ENCODE data around the gene CEACAM1. TPM values are rescaled to one million over a fixed set of nuclear protein-coding genes. Genes with fewer than 3 reads are reported as not detected.

CEACAM1 gene
- total and polyA plus RNA-seq, 2 of the 13 experiments (the other 11 are each of a cell fraction or from before 2014, with no cell fraction given): 13.5 to 332 TPM

DNA sequence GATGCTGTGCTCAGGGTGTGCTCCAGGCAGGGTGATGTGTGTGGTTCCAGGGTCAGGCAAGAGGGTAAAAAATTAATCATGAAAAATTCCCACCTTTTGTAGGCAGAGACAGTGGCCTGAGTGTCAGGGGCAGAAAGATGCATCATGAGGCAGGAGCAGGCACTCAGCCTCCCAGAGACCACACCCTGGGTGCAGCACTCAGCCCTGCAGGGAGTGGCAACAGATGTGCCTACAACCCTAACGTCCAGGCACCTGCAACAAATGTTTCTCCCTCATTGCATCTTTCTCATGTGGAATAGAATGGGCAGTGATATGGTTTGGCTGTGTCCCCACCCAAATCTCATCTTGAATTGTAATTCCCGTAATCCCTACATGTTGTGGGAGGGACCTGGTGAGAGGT lies 19.6 kb upstream of the CEACAM1 start:
- CTCF ChIA-PET (ENCODE audit: low intra/inter-chr PET ratio, low total read pairs): no interaction called here

DNA sequence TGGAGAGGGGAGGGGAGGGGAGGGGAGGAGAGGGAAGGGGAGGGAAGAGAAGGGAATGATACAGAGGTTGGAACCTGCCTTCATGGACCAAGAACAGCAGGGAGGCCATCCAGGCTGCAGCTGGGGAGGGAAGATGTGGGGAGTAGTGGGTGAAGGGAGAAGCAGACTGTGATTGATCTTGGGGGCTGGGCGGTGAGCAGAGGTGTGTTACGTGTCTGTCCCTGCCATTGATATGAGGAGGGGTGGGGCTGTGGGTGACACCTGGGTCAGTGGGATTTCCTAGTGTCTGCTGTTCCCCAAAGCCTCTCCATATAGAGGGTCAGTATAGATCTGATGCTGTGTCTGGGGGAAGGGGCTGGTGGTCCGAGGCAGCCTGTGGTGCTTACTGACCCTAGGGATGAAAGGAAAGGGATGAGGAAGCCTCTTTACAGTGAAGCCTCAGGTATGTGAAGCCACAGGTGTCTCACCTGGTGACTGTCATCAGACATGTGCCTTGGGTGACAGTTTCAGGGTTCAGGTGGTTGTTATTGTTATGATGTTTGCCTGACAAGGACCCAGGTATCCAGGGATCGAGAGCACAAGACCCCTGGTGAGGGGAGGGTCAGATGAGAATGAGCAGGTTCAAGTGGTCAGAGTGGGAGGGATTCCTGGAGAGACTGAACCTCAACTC lies 18.7 kb upstream of the CEACAM1 start:
- no peaks in the 10 kb centered on the region for H3K36me3 ChIP-seq (replicated peaks in 1 of 2; ENCODE audit: control insufficient read depth in 1 of 2, insufficient read depth in 2 of 2, low read length in 2 of 2)
- H2AFZ ChIP-seq (ENCODE audit: low read length): no peak overlapping the region
- H3K27ac ChIP-seq (ENCODE audit: extremely low read length, insufficient read depth, low read length): no peak overlapping the region
- no peaks in the 10 kb centered on the region; the same call in 1 of the 2 replicates for H3K9me3 ChIP-seq (ENCODE audit: low read length)
- no peaks in the 10 kb centered on the region for H3K79me2 ChIP-seq (ENCODE audit: insufficient read depth, low read length)
- no TSS peak for BruUV-seq (replicated peaks)
- peaks cover 30% of the 10 kb centered on the region for H3K4me1 ChIP-seq (ENCODE audit: insufficient read depth, low read length)
- WGBS (ENCODE audit: low lambda C conversion rate): 19% methylated on average over 4 of the region's 4 CpGs
- ChIA-PET POLR2A (no interaction called here), CTCF (ENCODE audit: low intra/inter-chr PET ratio, low total read pairs) (no interaction called here)
- H3K9ac ChIP-seq (ENCODE audit: insufficient read depth, low read depth, low read length): no peak overlapping the region
- H4K20me1 ChIP-seq (ENCODE audit: insufficient read depth, low read length): no peaks in the 10 kb centered on the region
- FAIRE-seq (no peak), ATAC-seq (no peak), DNase-seq (ENCODE audit: low spot score) (no peak)
- intact Hi-C loops (cut with micrococcal nuclease; ENCODE audit: unreplicated experiment): no loop called here
- no peaks in the 10 kb centered on the region; a peak in 2 of 5 replicates for H3K27me3 ChIP-seq (ENCODE audit: control insufficient read depth in 1 of 2, insufficient read depth in 2 of 2, low read length in 2 of 2)
- in situ Hi-C loops (cut with HindIII; ENCODE audit: extremely low pct_ligation_motif_present, low pct_unique_long_range_greater_than_20kb): no loop called here
- H3K4me2 ChIP-seq (ENCODE audit: low read depth, low read length): no peak overlapping the region
- H3K4me3 ChIP-seq (replicated peaks in 1 of 3; ENCODE audit: insufficient read depth in 1 of 3, low read depth in 2 of 3, low read length in 3 of 3): no peak overlapping the region
- TF ChIP-seq ZNF292 (CRISPR knock-in tag; IDR thresholded peaks at IDR 0.05; ENCODE audit: borderline replicate concordance, low read depth) (no peak), CHCHD3 (CRISPR knock-in tag; IDR thresholded peaks at IDR 0.05) (no peak), JUND (CRISPR knock-in tag; IDR thresholded peaks at IDR 0.05) (no peak), SOX6 (IDR thresholded peaks at IDR 0.05) (no peak), SOX6 (CRISPR knock-in tag; IDR thresholded peaks at IDR 0.05) (no peak), MTF1 (CRISPR knock-in tag; IDR thresholded peaks at IDR 0.05) (no peak), PHF5A (CRISPR knock-in tag; IDR thresholded peaks at IDR 0.05; ENCODE audit: low read depth, unreplicated experiment) (no peak), ETV5 (CRISPR knock-in tag; IDR thresholded peaks at IDR 0.05; ENCODE audit: borderline replicate concordance) (no peak), EEA1 (CRISPR knock-in tag; IDR thresholded peaks at IDR 0.05; ENCODE audit: borderline replicate concordance) (no peak), TAF1 (CRISPR knock-in tag; IDR thresholded peaks at IDR 0.05) (no peak)
- TF ChIP-seq, protein P1, sequence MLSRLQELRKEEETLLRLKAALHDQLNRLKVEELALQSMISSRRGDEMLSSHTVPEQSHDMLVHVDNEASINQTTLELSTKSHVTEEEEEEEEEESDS (CRISPR knock-in tag; IDR thresholded peaks at IDR 0.05; ENCODE audit: borderline replicate concordance): no peak
- TF ChIP-seq, protein P2, sequence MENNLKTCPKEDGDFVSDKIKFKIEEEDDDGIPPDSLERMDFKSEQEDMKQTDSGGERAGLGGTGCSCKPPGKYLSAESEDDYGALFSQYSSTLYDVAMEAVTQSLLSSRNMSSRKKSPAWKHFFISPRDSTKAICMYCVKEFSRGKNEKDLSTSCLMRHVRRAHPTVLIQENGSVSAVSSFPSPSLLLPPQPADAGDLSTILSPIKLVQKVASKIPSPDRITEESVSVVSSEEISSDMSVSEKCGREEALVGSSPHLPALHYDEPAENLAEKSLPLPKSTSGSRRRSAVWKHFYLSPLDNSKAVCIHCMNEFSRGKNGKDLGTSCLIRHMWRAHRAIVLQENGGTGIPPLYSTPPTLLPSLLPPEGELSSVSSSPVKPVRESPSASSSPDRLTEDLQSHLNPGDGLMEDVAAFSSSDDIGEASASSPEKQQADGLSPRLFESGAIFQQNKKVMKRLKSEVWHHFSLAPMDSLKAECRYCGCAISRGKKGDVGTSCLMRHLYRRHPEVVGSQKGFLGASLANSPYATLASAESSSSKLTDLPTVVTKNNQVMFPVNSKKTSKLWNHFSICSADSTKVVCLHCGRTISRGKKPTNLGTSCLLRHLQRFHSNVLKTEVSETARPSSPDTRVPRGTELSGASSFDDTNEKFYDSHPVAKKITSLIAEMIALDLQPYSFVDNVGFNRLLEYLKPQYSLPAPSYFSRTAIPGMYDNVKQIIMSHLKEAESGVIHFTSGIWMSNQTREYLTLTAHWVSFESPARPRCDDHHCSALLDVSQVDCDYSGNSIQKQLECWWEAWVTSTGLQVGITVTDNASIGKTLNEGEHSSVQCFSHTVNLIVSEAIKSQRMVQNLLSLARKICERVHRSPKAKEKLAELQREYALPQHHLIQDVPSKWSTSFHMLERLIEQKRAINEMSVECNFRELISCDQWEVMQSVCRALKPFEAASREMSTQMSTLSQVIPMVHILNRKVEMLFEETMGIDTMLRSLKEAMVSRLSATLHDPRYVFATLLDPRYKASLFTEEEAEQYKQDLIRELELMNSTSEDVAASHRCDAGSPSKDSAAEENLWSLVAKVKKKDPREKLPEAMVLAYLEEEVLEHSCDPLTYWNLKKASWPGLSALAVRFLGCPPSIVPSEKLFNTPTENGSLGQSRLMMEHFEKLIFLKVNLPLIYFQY (CRISPR knock-in tag; IDR thresholded peaks at IDR 0.05; ENCODE audit: borderline replicate concordance): no peak

More for the DNA sequence above, 19.6 kb upstream of the CEACAM1 start:
- H3K79me2 ChIP-seq (ENCODE audit: insufficient read depth, low read length): no peaks in the 10 kb centered on the region
- no peaks in the 10 kb centered on the region for H4K20me1 ChIP-seq (ENCODE audit: insufficient read depth, low read length)
- ATAC-seq (no peak), FAIRE-seq (no peak), DNase-seq (ENCODE audit: low spot score) (no peak)
- H3K9me3 ChIP-seq (ENCODE audit: low read length): no peaks in the 10 kb centered on the region; the same call in 1 of the 2 replicates
- 50% methylated on average over 2 of the region's 2 CpGs for WGBS (ENCODE audit: low lambda C conversion rate)
- H3K4me3 ChIP-seq (replicated peaks in 1 of 3; ENCODE audit: insufficient read depth in 1 of 3, low read depth in 2 of 3, low read length in 3 of 3): no peak overlapping the region
- BruUV-seq (replicated peaks): no TSS peak
- no peak overlapping the region for H3K4me2 ChIP-seq (ENCODE audit: low read depth, low read length)
- no peak overlapping the region for H3K27ac ChIP-seq (ENCODE audit: extremely low read length, insufficient read depth, low read length)
- TF ChIP-seq, protein P3, sequence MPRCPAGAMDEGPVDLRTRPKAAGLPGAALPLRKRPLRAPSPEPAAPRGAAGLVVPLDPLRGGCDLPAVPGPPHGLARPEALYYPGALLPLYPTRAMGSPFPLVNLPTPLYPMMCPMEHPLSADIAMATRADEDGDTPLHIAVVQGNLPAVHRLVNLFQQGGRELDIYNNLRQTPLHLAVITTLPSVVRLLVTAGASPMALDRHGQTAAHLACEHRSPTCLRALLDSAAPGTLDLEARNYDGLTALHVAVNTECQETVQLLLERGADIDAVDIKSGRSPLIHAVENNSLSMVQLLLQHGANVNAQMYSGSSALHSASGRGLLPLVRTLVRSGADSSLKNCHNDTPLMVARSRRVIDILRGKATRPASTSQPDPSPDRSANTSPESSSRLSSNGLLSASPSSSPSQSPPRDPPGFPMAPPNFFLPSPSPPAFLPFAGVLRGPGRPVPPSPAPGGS (CRISPR knock-in tag; IDR thresholded peaks at IDR 0.05): no peak
- TF ChIP-seq KLF12 (CRISPR knock-in tag; IDR thresholded peaks at IDR 0.05; ENCODE audit: borderline replicate concordance): no peak
- intact Hi-C loops (cut with micrococcal nuclease; ENCODE audit: unreplicated experiment) (no loop called here), in situ Hi-C loops (cut with HindIII; ENCODE audit: extremely low pct_ligation_motif_present, low pct_unique_long_range_greater_than_20kb) (no loop called here)
- POLR2A ChIA-PET: no interaction called here
- H3K4me1 ChIP-seq (ENCODE audit: insufficient read depth, low read length): peaks cover 30% of the 10 kb centered on the region
- H3K9ac ChIP-seq (ENCODE audit: insufficient read depth, low read depth, low read length): no peak overlapping the region
- H3K27me3 ChIP-seq (ENCODE audit: control insufficient read depth in 1 of 2, insufficient read depth in 2 of 2, low read length in 2 of 2): no peaks in the 10 kb centered on the region; a peak in 2 of 5 replicates
- H2AFZ ChIP-seq (ENCODE audit: low read length): no peak overlapping the region
- no peaks in the 10 kb centered on the region for H3K36me3 ChIP-seq (replicated peaks in 1 of 2; ENCODE audit: control insufficient read depth in 1 of 2, insufficient read depth in 2 of 2, low read length in 2 of 2)

Data from HepG2 (cell line).